GM21515 (cell line): ENCODE data around the gene CACNA2D3.

Source experiments
- ATAC-seq: cut with Tn5 transposase; IDR thresholded peaks from one replicate; pipeline ENCODE4 v1.9.1; 2021; ENCODE audit not compliant: unreplicated experiment

CACNA2D3 gene

DNA sequence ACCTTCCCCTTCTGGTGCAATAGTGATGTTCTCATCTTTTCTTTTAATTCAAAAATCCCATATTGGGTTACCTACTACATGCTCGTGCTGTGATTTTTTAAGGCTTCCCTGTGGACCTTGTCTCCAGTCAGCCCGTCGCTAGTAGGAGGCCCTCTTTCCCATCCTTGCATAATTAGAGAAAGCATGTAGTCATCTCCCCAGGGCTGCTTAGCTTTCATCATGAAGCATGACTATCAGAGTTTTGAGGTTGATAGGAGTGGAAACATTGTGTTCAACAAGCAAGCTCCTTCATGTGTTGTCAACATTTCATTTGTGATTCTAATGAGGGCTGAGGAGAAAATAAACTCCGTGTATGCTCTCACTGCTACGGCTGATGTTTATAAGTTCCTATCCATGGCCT lies 814.2 kb downstream of the CACNA2D3 start:
- no peak for ATAC-seq

DNA sequence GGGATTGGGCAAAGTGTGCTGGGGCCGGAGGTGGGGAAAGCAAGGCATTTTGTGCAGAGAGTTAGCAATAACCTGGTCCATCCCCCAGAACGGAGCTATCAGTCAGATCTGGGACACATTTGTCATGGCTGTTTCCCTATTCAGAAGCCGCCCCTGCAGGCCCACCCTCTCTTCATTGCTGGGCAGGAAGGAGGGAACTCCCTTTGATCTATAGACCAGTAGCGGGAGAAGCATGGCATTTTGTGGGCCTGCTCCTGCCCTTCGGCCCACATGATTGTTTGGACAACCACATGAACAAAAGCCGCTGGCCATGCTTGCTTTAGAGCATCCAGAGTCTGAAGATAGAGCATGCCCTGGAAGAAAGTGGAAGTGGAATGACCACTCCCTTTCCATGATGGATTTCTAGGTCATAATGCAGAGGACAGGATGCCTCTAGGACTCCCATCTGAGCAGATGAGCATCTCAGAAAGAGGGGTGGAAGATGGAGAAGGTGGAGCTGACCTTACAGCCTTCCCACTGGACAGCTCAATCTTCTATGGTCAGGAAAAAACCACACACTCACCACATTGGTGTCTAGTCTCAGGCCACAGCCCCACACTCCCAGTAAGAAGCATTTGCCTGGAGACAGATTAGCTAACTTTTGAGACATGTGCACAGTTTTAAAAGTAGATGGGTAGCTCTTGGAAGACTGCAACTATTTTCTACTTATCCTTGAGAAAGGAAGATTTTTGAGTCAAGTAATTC lies 817.4 kb downstream of the CACNA2D3 start:
- no peak for ATAC-seq

DNA sequence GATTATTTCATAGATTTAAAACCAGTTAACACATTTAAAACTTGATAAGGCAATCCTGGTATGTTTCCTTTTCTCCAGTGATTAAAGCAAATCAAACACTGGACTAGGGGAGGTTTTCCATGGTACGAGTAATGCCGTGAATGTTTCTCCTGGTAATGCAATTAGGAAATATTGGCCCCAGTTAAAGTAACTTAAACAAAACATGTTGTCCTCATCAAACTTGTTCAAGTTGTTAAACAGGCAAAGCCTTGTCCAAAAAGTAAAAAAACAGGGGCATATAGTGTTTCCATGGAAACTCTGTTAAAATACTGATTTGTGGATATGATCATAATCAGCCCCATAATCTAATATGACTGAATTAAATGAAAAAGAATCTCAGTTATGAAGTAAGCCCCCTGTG lies 818.6 kb downstream of the CACNA2D3 start:
- no peak for ATAC-seq

DNA sequence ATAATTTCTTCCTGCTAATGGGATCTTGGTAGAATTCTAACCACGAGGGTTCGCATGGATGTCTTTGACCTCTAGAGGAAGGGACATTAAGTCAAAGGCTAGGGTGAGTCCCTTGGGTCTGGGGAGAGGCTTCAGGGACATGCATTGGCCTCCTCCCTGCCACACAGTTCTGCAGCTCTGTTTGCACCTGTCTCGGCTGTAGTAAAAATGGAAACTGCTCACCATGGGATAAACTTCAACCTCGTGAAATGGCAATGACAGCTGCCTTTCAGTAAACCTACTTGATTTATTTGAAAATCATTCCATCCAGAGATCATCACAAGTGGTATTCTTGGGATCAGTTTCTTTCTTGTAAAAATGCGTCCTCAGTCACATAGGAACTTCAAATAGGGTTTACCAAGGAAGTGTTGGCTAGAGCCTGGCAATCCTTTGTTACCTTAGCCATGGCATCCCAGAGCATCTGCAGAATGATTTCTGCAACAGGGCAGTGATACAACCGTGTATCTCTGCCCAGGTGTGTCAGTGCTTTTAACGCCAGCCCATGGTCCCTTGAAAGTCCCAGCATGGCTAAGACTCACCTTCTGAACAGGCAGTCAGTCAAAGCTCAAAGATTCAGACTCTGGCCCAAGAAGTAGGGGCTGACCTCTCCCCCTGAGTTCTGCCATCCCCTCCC lies 819.5 kb downstream of the CACNA2D3 start:
- no peak for ATAC-seq

GRCh38 chr3:54949491-54950044 lies 827.2 kb downstream of the CACNA2D3 start:
- no peak for ATAC-seq

GRCh38 chr3:54950391-54951003 lies 828.1 kb downstream of the CACNA2D3 start:
- no peak for ATAC-seq

DNA sequence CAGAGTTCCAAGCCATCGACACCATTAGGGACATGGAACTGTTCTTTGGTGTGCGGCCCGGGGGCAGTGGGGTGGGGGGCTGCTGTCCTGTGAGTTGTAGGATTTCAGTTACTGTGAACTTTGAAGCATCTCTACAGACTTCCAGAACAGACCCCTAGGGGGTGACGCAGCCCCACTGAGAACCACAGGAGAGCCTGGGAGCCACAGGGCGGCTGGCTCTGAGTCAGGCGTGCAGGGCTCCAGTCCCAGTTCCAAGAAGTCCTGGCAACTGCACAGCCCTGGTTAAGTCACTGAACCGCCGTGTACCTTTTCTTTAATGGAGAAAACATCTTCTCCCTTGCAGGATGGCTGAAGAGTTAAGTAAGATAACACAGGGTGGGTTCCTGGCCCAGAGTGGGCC lies 829.1 kb downstream of the CACNA2D3 start:
- ATAC-seq: no peak

DNA sequence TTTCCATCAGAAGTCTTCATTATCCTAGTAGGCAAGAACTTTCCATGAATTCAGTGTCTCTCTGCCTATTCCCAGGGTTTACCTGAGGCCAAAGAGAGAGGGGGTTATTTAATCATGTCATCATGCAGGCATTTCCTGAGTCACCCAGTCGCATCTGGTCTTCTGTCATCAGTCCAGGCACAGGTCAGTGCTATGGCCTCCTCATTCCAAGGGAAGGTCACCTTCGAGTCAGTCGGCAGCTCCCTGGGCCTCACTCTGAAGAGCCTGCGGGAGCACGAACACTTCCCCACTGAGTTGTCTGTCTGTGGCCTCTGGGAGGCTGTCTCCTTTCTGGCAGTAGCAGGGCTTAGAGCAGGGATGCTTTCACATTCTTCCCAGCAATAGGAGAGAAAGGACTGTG lies 831.7 kb downstream of the CACNA2D3 start:
- no peak for ATAC-seq

GRCh38 chr3:54954521-54954920 lies 832.2 kb downstream of the CACNA2D3 start:
- no peak for ATAC-seq

GRCh38 chr3:54955496-54955895 lies 833.1 kb downstream of the CACNA2D3 start:
- no peak for ATAC-seq

DNA sequence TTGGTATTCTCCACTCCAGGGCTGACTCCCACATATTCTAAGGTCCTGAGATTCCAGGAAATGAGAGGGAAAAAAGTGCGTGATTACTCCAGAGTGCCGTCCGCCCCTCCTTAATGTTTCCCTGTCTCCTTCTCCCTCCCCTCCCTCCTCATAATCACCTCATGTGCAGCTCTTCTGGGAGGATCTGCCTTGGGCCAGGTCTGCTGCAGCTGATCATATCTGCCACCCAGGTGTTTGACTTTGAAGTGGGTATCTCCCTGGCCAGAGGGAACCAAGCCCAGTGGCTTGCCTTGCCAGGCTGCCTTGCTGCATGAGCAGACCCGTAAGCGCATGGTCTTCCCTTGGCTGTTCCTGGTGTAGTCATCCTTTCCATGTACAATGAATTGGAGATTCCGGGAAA lies 833.6 kb downstream of the CACNA2D3 start:
- ATAC-seq: no peak

GRCh38 chr3:54957711-54958110 lies 835.4 kb downstream of the CACNA2D3 start:
- no peak for ATAC-seq

DNA sequence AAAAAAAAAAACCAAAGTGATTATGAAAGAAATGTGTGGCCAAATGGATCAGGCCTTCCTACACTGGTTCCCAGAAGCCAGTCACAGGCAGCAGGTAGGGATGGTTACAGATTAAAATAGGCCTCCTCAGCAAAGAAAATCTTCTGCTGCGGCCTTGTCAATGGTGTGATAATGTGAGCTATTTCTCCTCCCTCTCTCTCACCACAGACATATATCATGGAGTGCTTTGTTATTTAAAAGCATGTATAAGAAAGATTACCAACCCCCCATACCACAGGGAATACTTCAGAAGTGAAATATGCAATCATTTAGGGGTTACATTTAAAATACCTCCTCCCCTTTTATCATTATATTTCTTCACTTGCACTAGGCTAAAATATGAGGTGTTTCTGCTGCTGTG lies 837.7 kb downstream of the CACNA2D3 start:
- ATAC-seq: no peak

DNA sequence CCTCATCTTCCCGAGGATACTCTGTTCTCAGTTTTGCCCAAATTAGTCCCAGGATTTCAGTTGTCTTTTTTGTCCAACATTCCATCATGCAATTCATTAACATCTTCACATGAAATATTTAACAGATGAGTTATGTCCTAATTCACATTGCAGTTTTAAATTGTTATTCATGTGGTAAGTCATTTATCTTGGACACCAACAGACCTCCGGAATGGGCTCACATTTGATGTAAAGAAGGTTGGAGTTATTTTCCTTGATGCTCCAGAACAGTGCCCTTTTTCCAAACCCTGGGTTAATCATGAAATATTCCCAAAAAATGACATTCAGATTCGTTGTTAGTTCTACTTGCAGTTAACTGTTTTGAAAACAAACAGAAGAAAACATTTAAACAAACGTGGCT lies 838.3 kb downstream of the CACNA2D3 start:
- no peak for ATAC-seq

DNA sequence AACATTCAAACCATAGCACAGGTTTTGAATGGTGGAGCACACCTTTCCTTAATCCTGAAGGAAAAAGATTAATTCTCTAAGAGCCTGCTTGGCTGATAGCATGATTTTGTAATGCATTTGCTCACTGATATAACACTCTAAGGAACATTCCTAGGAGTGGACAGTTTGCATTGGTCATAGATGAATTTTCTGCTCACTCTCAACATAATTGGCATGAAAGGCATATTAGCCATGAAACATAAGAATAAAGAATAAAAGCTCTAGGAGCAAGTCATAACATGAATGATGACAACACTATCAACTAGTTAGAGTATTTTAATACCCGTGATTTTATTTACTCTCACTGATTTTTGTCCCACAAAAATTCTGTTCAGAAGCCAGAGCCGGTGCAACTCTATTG lies 839.8 kb downstream of the CACNA2D3 start:
- no peak for ATAC-seq

DNA sequence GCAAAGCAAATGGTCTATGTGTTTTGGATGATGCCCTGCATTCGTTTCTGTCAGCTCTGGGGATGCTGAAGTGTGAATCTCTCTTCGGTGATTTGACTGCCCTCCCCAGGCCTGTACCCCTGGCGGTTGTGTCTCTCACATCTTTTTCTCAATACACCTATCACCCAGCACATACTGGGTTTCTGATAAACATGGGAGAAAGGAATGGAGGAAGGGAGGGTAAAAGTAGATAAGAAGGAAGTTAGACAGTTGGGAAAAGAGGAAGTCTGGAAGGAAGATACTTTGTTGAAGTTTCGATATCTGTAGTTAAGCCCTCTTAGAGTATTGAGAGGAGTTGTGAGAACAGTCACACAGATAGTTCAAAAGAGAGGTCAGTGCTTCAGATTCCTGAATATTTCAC lies 841.3 kb downstream of the CACNA2D3 start:
- no peak for ATAC-seq

GRCh38 chr3:54964081-54964480 lies 841.7 kb downstream of the CACNA2D3 start:
- ATAC-seq: no peak

GRCh38 chr3:54965746-54966145 lies 843.4 kb downstream of the CACNA2D3 start:
- no peak for ATAC-seq

DNA sequence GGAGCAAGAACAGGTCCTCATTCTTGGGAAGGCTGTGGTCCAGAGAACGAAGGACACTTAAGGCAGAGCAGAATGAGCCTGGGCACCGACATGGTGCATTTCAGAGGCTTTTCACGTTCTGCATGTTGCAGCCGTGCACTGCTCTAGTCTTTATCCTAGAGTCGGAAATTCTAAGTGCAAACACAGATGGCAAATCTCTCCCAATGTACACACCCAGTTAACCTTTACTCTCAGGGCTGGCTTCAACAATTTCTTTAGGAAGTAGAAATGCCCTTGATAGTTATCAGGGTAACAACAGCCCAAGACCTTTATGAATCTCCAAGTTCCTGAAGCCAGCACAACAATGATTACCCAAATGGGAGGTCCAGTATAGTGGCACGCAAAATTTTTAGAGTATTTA lies 844.6 kb downstream of the CACNA2D3 start:
- no peak for ATAC-seq

GRCh38 chr3:54967731-54968161 lies 845.4 kb downstream of the CACNA2D3 start:
- no peak for ATAC-seq

DNA sequence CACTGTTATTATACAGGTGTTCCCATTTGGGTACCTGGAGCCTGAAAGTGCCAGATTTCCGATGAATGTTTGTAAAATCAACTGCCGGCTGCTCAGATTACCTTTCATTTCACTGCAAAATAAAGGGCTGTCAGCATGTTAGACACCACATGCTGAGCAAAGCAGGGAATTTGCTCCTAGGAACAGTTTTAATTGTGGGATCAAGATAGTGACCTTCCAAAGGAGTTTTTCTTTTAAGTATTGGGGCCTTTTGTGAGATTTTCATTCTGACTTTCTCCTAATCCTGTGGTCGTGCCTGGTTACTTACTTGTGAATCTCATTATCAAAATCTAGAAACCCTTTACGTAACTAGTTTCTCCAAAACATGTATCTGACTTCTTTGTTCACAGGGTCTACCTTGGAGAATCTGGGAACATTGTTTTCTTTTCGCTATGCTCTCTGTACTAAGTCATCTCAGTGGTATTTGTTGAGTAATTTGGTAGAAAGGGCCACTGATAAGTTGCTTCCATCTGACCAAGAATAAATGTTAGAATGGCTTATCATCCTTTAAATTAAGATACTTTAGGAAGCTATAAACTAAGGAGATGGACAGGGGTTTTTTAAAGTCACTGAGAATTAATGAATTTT lies 846.3 kb downstream of the CACNA2D3 start:
- ATAC-seq: no peak

- ATAC-seq: no peak
These were observed 847.3 kb downstream of the CACNA2D3 start for GRCh38 chr3:54969652-54970051.
